Stimulated activated CD8-positive, alpha-beta memory T cell treated with anti-CD3 and anti-CD28 coated beads, Interleukin-4, amount 100 ng/mL, for 1 hour (primary cell): ENCODE data around the gene SFI1.
"Not testable (repeated sequence)": the region's sequence is repeated elsewhere in the genome, so short reads cannot be mapped to it uniquely, and the experiment has no call there.

Experiments used
- DNase-seq, 2 donors: peaks; one replicate each; pipeline ENCODE4 v3.0.0-alpha.2; 2020; ENCODE audit warnings: low read depth in 2 of 2, low spot score in 1 of 2

Gene SFI1

GRCh38 chr22:31630331-31631329 is 134.3 kb downstream of the SFI1 start:
- peak; percentile 60 to 67 for DNase-seq

- DNase-seq, result no peak
Measured at GRCh38 chr22:31631436-31631835, 135.1 kb downstream of the SFI1 start.

- DNase-seq, result no peak
Measured at GRCh38 chr22:31635638-31636306, 139.4 kb downstream of the SFI1 start.

- no peak for DNase-seq
Measured at GRCh38 chr22:31637447-31637890, 141.1 kb downstream of the SFI1 start.

GRCh38 chr22:31637891-31638618 is 141.7 kb downstream of the SFI1 start:
- no peak for DNase-seq

GRCh38 chr22:31639436-31640039 is 143.2 kb downstream of the SFI1 start:
- DNase-seq, result no peak

GRCh38 chr22:31646186-31647019 is 150.1 kb downstream of the SFI1 start:
- DNase-seq, result no peak

- no peak for DNase-seq
Measured at GRCh38 chr22:31647066-31647465, 150.7 kb downstream of the SFI1 start.

GRCh38 chr22:31647523-31648320 is 151.4 kb downstream of the SFI1 start:
- DNase-seq, result no peak

- no peak for DNase-seq
Measured at GRCh38 chr22:31650391-31650790, 154.1 kb downstream of the SFI1 start.

- DNase-seq, result no peak
Measured at GRCh38 chr22:31651664-31652063, 155.3 kb downstream of the SFI1 start.

- no peak for DNase-seq
Measured at GRCh38 chr22:31652088-31652487, 155.8 kb downstream of the SFI1 start.

GRCh38 chr22:31652911-31653684 is 156.8 kb downstream of the SFI1 start:
- DNase-seq, result no peak

- no peak for DNase-seq
Measured at GRCh38 chr22:31653944-31654343, 157.6 kb downstream of the SFI1 start.

GRCh38 chr22:31654408-31654807 is 158.1 kb downstream of the SFI1 start:
- no peak for DNase-seq

- no peak for DNase-seq
Measured at GRCh38 chr22:31659246-31659645, 162.9 kb downstream of the SFI1 start.

GRCh38 chr22:31660860-31661341 is 164.6 kb downstream of the SFI1 start:
- not testable (repeated sequence) for DNase-seq
